Measurements from ENCODE around the gene ATXN2. TPM values are rescaled to one million over a fixed set of nuclear protein-coding genes. Genes with fewer than 3 reads are reported as not detected.

Gene ATXN2
- total and polyA plus RNA-seq, 9 of the 15 experiments (the other 6 are each of a cell fraction or from before 2014, with no cell fraction given) = 16.8 to 67.8 (median 29.3) TPM

GRCh38 chr12:111409780-111410430 lies 189.2 kb downstream of the ATXN2 start (continued):
- TF ChIP-seq ETV6 (IDR thresholded peaks at IDR 0.05; ENCODE audit: borderline replicate concordance in 1 of 2, low read depth in 2 of 2, low read length in 1 of 2) (peak in 1 of 2 experiments; percentile 77; a peak in 1 of 4 replicates), ETV6 (CRISPR knock-in tag; IDR thresholded peaks at IDR 0.05; ENCODE audit: borderline replicate concordance) (no peak), KHSRP (IDR thresholded peaks at IDR 0.05) (no peak), ZNF79 (CRISPR knock-in tag; IDR thresholded peaks at IDR 0.05; ENCODE audit: low read depth) (no peak), ZNF12 (CRISPR knock-in tag; IDR thresholded peaks at IDR 0.05) (no peak), ZNF384 (IDR thresholded peaks at IDR 0.05; ENCODE audit: low read depth, low read length) (no peak), ATF1 (CRISPR knock-in tag; IDR thresholded peaks at IDR 0.05) (no peak), ATF1 (tag; IDR thresholded peaks at IDR 0.05) (0 out of 2 replicates have a peak, but pooled peaks have one; percentile 7), PML (IDR thresholded peaks at IDR 0.05; ENCODE audit: low read length) (peak; percentile 3; the same call in 1 of the 2 replicates), PURB (CRISPR knock-in tag; IDR thresholded peaks at IDR 0.05; ENCODE audit: low read depth) (no peak)
- TF ChIP-seq, protein P1, sequence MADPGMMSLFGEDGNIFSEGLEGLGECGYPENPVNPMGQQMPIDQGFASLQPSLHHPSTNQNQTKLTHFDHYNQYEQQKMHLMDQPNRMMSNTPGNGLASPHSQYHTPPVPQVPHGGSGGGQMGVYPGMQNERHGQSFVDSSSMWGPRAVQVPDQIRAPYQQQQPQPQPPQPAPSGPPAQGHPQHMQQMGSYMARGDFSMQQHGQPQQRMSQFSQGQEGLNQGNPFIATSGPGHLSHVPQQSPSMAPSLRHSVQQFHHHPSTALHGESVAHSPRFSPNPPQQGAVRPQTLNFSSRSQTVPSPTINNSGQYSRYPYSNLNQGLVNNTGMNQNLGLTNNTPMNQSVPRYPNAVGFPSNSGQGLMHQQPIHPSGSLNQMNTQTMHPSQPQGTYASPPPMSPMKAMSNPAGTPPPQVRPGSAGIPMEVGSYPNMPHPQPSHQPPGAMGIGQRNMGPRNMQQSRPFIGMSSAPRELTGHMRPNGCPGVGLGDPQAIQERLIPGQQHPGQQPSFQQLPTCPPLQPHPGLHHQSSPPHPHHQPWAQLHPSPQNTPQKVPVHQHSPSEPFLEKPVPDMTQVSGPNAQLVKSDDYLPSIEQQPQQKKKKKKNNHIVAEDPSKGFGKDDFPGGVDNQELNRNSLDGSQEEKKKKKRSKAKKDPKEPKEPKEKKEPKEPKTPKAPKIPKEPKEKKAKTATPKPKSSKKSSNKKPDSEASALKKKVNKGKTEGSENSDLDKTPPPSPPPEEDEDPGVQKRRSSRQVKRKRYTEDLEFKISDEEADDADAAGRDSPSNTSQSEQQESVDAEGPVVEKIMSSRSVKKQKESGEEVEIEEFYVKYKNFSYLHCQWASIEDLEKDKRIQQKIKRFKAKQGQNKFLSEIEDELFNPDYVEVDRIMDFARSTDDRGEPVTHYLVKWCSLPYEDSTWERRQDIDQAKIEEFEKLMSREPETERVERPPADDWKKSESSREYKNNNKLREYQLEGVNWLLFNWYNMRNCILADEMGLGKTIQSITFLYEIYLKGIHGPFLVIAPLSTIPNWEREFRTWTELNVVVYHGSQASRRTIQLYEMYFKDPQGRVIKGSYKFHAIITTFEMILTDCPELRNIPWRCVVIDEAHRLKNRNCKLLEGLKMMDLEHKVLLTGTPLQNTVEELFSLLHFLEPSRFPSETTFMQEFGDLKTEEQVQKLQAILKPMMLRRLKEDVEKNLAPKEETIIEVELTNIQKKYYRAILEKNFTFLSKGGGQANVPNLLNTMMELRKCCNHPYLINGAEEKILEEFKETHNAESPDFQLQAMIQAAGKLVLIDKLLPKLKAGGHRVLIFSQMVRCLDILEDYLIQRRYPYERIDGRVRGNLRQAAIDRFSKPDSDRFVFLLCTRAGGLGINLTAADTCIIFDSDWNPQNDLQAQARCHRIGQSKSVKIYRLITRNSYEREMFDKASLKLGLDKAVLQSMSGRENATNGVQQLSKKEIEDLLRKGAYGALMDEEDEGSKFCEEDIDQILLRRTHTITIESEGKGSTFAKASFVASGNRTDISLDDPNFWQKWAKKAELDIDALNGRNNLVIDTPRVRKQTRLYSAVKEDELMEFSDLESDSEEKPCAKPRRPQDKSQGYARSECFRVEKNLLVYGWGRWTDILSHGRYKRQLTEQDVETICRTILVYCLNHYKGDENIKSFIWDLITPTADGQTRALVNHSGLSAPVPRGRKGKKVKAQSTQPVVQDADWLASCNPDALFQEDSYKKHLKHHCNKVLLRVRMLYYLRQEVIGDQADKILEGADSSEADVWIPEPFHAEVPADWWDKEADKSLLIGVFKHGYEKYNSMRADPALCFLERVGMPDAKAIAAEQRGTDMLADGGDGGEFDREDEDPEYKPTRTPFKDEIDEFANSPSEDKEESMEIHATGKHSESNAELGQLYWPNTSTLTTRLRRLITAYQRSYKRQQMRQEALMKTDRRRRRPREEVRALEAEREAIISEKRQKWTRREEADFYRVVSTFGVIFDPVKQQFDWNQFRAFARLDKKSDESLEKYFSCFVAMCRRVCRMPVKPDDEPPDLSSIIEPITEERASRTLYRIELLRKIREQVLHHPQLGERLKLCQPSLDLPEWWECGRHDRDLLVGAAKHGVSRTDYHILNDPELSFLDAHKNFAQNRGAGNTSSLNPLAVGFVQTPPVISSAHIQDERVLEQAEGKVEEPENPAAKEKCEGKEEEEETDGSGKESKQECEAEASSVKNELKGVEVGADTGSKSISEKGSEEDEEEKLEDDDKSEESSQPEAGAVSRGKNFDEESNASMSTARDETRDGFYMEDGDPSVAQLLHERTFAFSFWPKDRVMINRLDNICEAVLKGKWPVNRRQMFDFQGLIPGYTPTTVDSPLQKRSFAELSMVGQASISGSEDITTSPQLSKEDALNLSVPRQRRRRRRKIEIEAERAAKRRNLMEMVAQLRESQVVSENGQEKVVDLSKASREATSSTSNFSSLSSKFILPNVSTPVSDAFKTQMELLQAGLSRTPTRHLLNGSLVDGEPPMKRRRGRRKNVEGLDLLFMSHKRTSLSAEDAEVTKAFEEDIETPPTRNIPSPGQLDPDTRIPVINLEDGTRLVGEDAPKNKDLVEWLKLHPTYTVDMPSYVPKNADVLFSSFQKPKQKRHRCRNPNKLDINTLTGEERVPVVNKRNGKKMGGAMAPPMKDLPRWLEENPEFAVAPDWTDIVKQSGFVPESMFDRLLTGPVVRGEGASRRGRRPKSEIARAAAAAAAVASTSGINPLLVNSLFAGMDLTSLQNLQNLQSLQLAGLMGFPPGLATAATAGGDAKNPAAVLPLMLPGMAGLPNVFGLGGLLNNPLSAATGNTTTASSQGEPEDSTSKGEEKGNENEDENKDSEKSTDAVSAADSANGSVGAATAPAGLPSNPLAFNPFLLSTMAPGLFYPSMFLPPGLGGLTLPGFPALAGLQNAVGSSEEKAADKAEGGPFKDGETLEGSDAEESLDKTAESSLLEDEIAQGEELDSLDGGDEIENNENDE (IDR thresholded peaks at IDR 0.05; ENCODE audit: low read depth, low read length) = no peak
- TF ChIP-seq, protein P2, sequence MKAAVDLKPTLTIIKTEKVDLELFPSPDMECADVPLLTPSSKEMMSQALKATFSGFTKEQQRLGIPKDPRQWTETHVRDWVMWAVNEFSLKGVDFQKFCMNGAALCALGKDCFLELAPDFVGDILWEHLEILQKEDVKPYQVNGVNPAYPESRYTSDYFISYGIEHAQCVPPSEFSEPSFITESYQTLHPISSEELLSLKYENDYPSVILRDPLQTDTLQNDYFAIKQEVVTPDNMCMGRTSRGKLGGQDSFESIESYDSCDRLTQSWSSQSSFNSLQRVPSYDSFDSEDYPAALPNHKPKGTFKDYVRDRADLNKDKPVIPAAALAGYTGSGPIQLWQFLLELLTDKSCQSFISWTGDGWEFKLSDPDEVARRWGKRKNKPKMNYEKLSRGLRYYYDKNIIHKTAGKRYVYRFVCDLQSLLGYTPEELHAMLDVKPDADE (conservative IDR thresholded peaks at IDR 0.05; ENCODE audit: control insufficient read depth, low read depth, low read length) = 0 out of 2 replicates have a peak, but pooled peaks have one; percentile 82
- TF ChIP-seq, protein P3, sequence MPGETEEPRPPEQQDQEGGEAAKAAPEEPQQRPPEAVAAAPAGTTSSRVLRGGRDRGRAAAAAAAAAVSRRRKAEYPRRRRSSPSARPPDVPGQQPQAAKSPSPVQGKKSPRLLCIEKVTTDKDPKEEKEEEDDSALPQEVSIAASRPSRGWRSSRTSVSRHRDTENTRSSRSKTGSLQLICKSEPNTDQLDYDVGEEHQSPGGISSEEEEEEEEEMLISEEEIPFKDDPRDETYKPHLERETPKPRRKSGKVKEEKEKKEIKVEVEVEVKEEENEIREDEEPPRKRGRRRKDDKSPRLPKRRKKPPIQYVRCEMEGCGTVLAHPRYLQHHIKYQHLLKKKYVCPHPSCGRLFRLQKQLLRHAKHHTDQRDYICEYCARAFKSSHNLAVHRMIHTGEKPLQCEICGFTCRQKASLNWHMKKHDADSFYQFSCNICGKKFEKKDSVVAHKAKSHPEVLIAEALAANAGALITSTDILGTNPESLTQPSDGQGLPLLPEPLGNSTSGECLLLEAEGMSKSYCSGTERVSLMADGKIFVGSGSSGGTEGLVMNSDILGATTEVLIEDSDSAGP (CRISPR knock-in tag; IDR thresholded peaks at IDR 0.05) = no peak

Data from K562 (cell line).